Measurements from ENCODE around the gene VDAC1.
"Not testable (repeated sequence)": the region's sequence is repeated elsewhere in the genome, so short reads cannot be mapped to it uniquely, and the experiment has no call there.

Gene VDAC1

GRCh38 chr5:133938039-133938821 lies 66.5 kb downstream of the VDAC1 start:
- no peak for DNase-seq (ENCODE audit: low spot score)
- TF ChIP-seq CTCF (IDR thresholded peaks at IDR 0.05; ENCODE audit: extremely low read depth, missing control alignments), result no peak

GRCh38 chr5:133937628-133938027 lies 67.1 kb downstream of the VDAC1 start:
- not testable (repeated sequence) for DNase-seq (ENCODE audit: low spot score)

DNA sequence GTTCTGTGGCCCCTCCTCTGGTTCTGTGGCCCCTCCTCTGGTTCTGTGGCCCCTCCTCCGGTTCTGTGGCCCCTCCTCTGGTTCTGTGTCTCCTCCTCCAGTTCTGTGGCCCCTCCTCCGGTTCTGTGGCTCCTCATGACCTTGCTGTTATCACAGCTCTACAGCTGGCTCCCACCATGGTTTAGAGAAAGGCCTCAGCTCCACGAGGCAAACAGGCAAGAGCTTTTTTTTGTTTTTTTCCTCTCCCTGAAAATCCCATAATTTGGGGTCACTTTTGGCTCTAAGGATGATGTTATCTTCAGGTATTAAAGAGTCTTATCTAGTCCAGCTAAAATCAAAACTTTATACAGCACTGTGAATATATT lies 68.1 kb downstream of the VDAC1 start:
- no peak for TF ChIP-seq CTCF (IDR thresholded peaks at IDR 0.05; ENCODE audit: extremely low read depth, missing control alignments)
- no peak for DNase-seq (ENCODE audit: low spot score)

GRCh38 chr5:133935991-133936650 lies 68.7 kb downstream of the VDAC1 start:
- DNase-seq (ENCODE audit: low spot score), result not testable (repeated sequence)

- DNase-seq (ENCODE audit: low spot score), result no peak
- TF ChIP-seq CTCF (IDR thresholded peaks at IDR 0.05; ENCODE audit: extremely low read depth, missing control alignments), result no peak
Observed at GRCh38 chr5:133935667-133935940, 69.2 kb downstream of the VDAC1 start.

- DNase-seq (ENCODE audit: low spot score), result no peak
- no peak for TF ChIP-seq CTCF (IDR thresholded peaks at IDR 0.05; ENCODE audit: extremely low read depth, missing control alignments)
Observed at GRCh38 chr5:133934822-133935666, 69.7 kb downstream of the VDAC1 start.

DNA sequence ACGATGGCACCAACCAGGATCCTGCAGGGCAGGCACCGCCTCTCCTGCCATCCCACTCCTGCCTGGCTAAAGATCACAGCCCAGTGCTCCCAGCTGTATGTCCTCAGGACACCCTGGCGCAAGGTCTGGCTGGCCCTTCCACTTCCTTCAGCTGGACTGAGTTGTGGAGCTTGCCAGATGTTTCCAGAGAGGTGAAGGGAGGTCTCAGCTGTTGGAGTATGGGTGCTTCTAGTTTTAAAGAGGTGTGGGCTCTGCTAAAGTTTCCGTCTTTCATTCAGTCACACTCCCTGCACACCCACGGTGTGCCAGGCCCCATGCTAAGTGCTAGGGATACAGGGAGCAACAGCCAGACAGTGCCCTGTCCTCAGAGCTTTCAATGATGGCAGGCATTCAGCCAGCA lies 70.5 kb downstream of the VDAC1 start:
- TF ChIP-seq CTCF (IDR thresholded peaks at IDR 0.05; ENCODE audit: extremely low read depth, missing control alignments), result no peak
- no peak for DNase-seq (ENCODE audit: low spot score)

DNA sequence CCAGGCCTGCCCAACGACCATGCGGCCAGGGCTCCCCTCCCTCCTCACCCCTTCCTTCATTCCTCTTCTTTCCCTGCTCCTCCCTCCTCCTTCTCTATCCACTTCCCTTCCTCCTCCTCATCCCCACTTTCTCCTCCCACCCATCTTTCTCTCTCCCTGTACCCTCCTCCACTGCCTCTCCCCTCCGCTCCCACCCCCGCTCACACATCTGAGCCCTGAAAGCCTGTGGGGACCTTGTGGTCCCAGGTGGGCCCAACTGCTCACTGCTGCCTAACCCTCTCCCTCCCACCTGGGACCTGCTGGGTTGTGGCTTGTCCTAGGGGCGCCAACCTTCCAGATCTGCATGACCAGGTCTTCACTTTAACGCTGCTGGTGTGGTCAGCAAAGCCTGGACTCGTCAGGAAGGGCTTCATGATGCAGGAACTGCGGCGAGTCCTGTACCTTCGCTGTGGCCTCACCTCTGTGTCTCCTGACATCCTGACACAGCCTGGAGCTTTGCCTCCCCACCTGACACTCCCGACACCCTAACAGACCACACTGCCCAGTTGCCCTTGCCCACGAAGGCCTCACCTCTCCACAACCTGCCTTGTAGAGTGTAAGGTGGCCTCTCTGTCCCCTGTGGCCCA lies 71.0 kb downstream of the VDAC1 start:
- DNase-seq (ENCODE audit: low spot score), result no peak
- TF ChIP-seq CTCF (IDR thresholded peaks at IDR 0.05; ENCODE audit: extremely low read depth, missing control alignments), result no peak

All from GM20000 (cell line).